Effector memory CD4-positive, alpha-beta T cell (primary cell): Measurements from ENCODE around the gene RAB3GAP2.
A peak's percentile ranks its signal among the peaks of the same experiment; 100 is the strongest.

ENCODE experiments used
- DNase-seq, 3 donors: peaks; one replicate each; pipeline ENCODE4 v3.0.0-alpha.2; 2020
- H3K27ac ChIP-seq: 2 replicates; pipeline ENCODE4 v1.7.0; 2013; ENCODE audit warnings: mild to moderate bottlenecking, low read length, moderate library complexity; ENCODE audit not compliant: insufficient read depth, poor library complexity, severe bottlenecking
- H3K27me3 ChIP-seq: replicated peaks from 2 replicates; pipeline ENCODE4 v1.7.0; 2013; ENCODE audit warnings: mild to moderate bottlenecking, low read length; ENCODE audit not compliant: insufficient read depth, control insufficient read depth, poor library complexity, severe bottlenecking
- H3K36me3 ChIP-seq: 2 replicates; pipeline ENCODE4 v1.7.0; 2013; ENCODE audit warnings: mild to moderate bottlenecking, low read length, moderate library complexity; ENCODE audit not compliant: control insufficient read depth, insufficient read depth
- H3K4me1 ChIP-seq: 2 replicates; pipeline ENCODE4 v1.7.0; 2013; ENCODE audit warnings: low read length, mild to moderate bottlenecking; ENCODE audit not compliant: control insufficient read depth, insufficient read depth, poor library complexity, severe bottlenecking
- H3K4me3 ChIP-seq: 2 replicates; pipeline ENCODE4 v1.7.0; 2013; ENCODE audit warnings: low read length, low read depth, mild to moderate bottlenecking; ENCODE audit not compliant: insufficient read depth, poor library complexity, severe bottlenecking
- H3K9me3 ChIP-seq: 2 replicates; pipeline ENCODE4 v1.7.0; 2013; ENCODE audit warnings: mild to moderate bottlenecking, low read length, moderate library complexity; ENCODE audit not compliant: control insufficient read depth

Gene RAB3GAP2

DNA sequence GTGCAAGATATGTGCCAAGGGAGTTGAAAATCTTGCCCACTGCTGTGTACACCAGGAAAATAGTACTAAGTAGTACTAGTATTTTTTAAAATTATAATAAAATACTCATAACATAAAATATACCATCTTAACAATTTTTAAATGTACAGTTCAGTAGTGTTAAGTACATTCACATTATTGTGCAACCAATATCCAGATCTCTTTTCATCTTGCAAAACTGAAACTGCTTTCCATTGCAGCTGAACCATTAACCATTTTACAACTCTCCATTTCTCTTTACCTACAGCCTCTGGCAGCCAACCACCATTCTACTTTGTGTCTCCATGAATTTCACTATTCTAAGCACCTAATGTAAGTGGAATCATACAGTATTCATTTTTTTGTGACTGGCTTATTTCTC, 19.3 kb upstream of the RAB3GAP2 start:
- no peak for DNase-seq
- Histone ChIP-seq H3K27me3 (peaks cover 4% of the 10 kb centered on the region), H3K9me3 (no peaks in the 10 kb centered on the region), H3K36me3 (no peaks in the 10 kb centered on the region), H3K4me3 (no peak overlapping the region), H3K4me1 (no peaks in the 10 kb centered on the region), H3K27ac (no peak overlapping the region)

DNA sequence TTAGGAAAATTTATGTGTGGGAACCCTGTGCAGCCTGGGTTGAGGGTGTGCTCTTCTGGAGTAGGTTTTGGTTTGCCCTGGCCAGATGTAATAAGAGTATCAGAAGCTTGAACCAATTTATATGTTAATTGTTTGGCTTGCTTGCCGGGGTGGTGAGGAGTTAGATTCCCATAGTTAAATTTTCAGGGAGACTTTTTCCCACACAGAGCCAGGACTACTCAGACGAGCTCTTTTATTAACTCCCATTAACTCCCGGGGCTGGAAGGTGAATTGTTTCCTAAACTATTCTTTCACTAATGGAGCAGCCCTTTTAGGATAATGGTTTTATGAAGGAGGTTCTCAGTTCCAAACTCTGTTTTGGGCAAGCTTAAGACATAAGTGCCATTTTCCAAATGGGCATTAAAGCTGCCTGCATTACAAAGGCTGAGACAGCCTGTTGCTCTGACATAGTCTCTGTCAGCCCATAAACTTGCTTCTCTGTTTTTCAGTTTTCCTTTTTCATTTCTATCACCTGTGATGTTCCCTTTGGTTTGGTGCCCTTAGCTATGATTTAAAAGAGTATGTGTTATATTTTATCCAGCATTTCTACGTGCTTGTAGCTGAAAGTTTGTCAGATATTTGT, 18.0 kb upstream of the RAB3GAP2 start:
- no peak for DNase-seq

DNA sequence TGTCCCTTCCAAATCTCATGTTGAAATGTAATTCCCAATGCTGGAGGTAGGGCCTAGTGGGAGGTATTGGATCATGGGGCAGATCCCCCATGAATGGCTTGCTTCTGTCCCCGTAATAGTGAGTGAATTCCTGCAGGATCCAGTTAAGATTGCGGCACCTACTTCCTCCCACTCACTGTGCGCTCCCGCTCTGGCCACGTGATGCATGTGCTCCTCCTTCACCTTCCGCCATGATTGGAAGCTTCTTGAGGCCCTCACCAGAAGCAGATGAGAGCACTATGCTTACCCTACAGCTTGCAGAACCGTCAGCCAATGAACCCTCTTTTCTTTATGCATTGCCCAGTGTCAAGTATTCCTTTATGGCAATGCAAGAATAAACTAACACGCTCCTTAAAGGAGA, 14.9 kb upstream of the RAB3GAP2 start:
- no peak overlapping the region for H3K4me3 ChIP-seq
- peaks cover 4% of the 10 kb centered on the region for H3K27me3 ChIP-seq
- no peaks in the 10 kb centered on the region for H3K36me3 ChIP-seq
- H3K4me1 ChIP-seq: no peaks in the 10 kb centered on the region
- no peak for DNase-seq
- no peak overlapping the region for H3K27ac ChIP-seq
- no peaks in the 10 kb centered on the region for H3K9me3 ChIP-seq

More for the DNA sequence above, 18.0 kb upstream of the RAB3GAP2 start:
- Histone ChIP-seq H3K4me3 (no peak overlapping the region), H3K27ac (no peak overlapping the region), H3K9me3 (no peaks in the 10 kb centered on the region), H3K36me3 (no peaks in the 10 kb centered on the region), H3K27me3 (peaks cover 4% of the 10 kb centered on the region), H3K4me1 (no peaks in the 10 kb centered on the region)

DNA sequence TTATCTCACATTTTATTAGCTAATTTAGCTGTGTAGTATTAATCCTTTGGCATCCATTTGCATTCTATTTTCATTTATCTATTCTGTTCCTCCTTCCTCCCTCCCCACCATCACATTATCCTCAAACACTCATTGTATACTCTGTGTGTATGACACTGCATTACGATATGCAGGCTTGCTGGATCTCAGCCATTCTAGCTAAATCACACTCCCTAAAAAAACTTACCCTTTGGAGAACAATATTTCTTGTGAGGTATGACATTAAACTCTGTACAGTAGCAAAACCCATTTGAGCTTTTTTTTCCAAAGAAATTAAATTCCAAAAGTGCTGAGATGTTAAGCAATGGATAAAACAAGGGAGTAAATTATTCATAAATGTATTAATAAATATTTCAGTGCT, 11.4 kb upstream of the RAB3GAP2 start:
- Histone ChIP-seq H3K4me3 (no peak overlapping the region), H3K36me3 (no peaks in the 10 kb centered on the region), H3K27ac (no peak overlapping the region), H3K27me3 (no peaks in the 10 kb centered on the region), H3K9me3 (no peaks in the 10 kb centered on the region), H3K4me1 (no peaks in the 10 kb centered on the region)
- DNase-seq: no peak

DNA sequence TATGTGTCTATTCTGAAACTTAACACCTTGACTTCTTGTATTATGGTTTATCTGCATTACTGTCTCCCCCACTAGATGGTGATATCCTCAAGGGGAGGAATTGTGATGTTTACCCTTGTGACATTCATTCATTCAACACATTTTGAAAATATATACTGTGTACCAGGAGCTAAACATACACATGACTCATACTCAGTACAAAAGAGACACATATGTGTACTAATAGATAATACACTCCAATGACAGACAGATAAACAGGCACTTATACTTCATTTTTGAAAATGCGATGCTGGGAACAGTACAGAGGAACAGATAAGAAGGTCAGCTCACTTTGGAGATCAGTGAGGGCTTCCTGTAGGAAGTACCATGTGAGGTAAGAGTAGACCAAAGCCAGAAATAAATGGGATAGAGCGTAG, 8.9 kb upstream of the RAB3GAP2 start:
- Histone ChIP-seq H3K27ac (no peak overlapping the region), H3K4me1 (no peaks in the 10 kb centered on the region), H3K27me3 (no peaks in the 10 kb centered on the region), H3K9me3 (no peaks in the 10 kb centered on the region), H3K4me3 (no peak overlapping the region), H3K36me3 (no peaks in the 10 kb centered on the region)
- no peak for DNase-seq

DNA sequence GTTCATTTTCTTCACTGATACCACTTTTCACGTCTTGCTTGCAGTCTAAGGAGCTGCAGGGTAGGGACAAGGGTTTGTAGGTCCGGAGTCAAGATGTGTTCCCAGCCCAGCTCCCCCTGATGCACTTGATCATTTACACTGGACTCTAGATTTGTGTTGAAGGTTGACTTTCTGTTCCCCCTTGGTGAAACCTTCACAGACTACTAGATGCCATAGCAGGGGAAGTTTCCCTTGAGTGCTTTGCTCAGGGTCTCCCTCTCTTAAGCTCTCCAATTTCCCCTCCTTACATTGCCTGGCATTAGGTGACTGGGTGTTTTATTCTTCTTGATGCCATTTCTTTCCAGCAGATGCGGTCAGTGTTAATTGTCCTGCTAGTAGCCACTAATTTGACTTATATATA, 8.0 kb upstream of the RAB3GAP2 start:
- H3K9me3 ChIP-seq: no peaks in the 10 kb centered on the region
- no peaks in the 10 kb centered on the region for H3K4me1 ChIP-seq
- H3K4me3 ChIP-seq: no peak overlapping the region
- H3K27me3 ChIP-seq: no peaks in the 10 kb centered on the region
- H3K36me3 ChIP-seq: no peaks in the 10 kb centered on the region
- no peak for DNase-seq
- no peak overlapping the region for H3K27ac ChIP-seq

DNA sequence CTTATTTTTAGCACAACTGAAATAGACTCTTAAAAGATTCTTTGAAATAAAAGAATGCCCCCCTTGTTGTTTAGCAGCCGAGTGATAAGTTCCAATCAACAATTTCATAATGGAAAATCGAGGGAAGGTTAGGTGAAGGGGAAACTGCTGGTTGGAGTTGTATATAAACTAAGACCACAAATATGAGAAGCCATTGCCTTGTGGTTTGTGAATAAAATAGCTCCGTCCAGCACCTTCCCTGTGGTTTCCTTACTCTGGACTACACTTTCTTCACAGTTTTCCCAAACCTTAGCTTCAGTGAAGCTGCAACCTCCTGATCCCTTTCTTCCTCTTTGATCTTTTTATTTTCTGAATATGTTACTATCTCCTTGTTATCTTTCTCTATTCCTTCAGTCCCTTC, 6.7 kb upstream of the RAB3GAP2 start:
- Histone ChIP-seq H3K36me3 (no peaks in the 10 kb centered on the region), H3K27ac (no peak overlapping the region), H3K4me3 (no peak overlapping the region), H3K27me3 (no peaks in the 10 kb centered on the region), H3K9me3 (no peaks in the 10 kb centered on the region), H3K4me1 (no peaks in the 10 kb centered on the region)
- no peak for DNase-seq

DNA sequence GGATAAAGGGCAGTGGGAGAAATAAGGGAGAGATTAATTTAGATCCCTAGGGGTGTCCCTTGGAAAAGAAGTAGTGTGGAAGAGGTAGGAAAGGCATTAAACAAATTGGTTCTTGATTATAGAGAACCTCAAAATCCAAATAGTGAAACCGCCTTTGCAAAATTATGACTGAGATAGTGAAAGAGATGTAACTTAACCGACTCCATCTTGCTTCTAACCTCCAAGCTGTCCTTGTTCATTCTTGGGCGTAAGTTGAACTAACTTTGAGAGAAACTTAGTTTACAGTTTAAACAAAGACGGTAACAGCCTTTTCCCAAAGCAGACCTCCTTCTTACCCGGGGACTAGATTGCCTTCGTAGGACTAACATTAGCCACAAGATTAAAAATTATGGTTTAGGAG, 3.2 kb upstream of the RAB3GAP2 start:
- H3K9me3 ChIP-seq: no peaks in the 10 kb centered on the region
- H3K27me3 ChIP-seq: no peaks in the 10 kb centered on the region
- H3K36me3 ChIP-seq: no peaks in the 10 kb centered on the region
- H3K27ac ChIP-seq: no peak overlapping the region
- H3K4me1 ChIP-seq: peaks cover 12% of the 10 kb centered on the region
- no peak overlapping the region for H3K4me3 ChIP-seq
- DNase-seq: no peak

DNA sequence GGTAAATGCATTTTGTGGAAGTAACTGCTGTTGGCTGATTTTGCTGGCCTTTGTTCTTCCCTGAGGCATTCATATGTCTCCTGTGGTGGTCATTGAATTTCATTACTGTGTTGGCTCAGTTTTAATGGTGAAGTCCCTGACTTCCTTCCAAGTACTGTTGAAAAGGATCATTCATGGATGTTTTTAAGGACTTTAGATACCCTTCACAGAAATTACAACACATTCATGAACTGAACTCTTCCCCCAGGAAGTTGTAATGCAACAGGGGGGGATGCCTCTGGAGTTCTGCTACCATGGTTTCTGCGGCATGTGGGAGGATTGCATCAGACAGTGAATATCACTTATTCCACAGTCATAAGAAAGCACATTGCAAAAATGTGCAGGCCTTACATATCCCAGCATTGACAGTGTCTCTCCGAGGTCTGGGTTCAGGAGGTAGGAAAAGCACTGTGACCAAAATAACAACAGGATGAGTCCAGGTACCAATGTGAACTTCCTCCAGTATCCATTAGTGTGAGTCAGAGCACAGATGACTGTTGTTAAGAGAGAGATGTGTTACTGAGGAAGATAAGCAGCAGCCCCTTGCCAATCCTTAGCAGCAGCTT, 2.1 kb upstream of the RAB3GAP2 start:
- no peaks in the 10 kb centered on the region for H3K9me3 ChIP-seq
- H3K4me3 ChIP-seq: no peak overlapping the region
- H3K27ac ChIP-seq: no peak overlapping the region
- no peak for DNase-seq
- H3K4me1 ChIP-seq: peaks cover 12% of the 10 kb centered on the region
- no peaks in the 10 kb centered on the region for H3K27me3 ChIP-seq
- H3K36me3 ChIP-seq: no peaks in the 10 kb centered on the region

DNA sequence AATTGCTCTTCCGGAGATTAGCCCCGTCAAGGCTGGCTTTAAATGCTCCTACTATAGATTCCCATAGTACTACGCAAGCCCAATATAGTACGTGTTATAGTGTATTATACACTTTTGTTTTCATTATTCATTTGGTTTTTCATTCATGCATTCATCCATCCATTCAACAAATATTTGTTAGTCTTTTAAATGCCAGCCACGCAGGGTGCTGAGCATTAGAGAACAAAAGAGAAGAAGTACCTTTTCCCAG, 513 bp upstream of the RAB3GAP2 start:
- H3K9me3 ChIP-seq: no peaks in the 10 kb centered on the region
- DNase-seq: no peak
- peaks cover 12% of the 10 kb centered on the region for H3K4me1 ChIP-seq
- H3K36me3 ChIP-seq: peaks cover 1% of the 10 kb centered on the region
- no peaks in the 10 kb centered on the region for H3K27me3 ChIP-seq
- H3K27ac ChIP-seq: peak overlapping the region; percentile 87
- peak overlapping the region; percentile 88 for H3K4me3 ChIP-seq
